ENCODE measurements around the gene PLEKHJ1. TPM values are rescaled to one million over a fixed set of nuclear protein-coding genes. Genes with fewer than 3 reads are reported as not detected.
A peak's percentile ranks its signal among the peaks of the same experiment; 100 is the strongest.

The PLEKHJ1 gene
- total and polyA plus RNA-seq, 9 of the 15 experiments (the other 6 are each of a cell fraction or from before 2014, with no cell fraction given), result 1.5 to 188 (median 63.9) TPM

DNA sequence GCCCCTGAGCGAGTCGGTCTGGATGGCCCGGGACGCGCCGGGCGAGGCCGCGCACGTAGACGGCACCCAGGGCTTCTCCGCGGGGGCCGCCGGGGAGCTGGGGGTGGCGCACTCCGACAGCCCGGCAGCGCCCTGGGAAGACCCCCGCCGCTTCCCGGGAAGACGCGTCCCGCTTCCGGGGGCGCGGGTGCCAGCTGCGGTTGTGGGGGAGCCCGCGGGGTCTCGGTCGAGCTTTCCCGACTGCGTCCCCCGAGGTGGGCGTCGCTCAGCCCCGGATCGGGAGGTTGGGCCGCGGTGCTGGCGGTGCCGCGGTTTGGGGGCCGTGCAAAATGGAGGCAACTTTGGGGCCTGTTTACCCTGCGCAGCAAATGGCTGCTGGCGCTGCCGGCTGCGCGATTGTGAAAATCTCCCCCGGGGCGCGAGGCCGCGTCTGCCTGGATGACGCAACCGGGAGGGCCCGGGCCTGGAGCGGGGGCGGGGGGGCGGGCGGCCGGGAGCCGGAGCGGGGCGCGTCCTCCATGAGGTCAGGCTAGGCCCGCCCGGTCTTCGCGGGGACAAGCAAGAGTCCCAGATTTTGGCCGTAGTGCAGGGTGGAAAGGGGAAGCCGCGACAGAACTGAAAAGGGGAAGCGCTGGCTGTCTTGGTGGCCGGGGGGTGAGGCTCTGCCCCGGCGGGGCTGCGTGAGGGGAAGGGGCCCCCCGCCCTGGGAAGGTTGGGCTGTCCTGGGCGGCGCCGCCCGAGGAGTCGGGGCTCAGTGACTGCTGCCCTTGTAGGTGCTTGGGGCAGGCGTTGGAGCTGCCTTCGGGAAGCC, 34.5 kb upstream of the PLEKHJ1 start (continued):
- TF ChIP-seq, protein P1, sequence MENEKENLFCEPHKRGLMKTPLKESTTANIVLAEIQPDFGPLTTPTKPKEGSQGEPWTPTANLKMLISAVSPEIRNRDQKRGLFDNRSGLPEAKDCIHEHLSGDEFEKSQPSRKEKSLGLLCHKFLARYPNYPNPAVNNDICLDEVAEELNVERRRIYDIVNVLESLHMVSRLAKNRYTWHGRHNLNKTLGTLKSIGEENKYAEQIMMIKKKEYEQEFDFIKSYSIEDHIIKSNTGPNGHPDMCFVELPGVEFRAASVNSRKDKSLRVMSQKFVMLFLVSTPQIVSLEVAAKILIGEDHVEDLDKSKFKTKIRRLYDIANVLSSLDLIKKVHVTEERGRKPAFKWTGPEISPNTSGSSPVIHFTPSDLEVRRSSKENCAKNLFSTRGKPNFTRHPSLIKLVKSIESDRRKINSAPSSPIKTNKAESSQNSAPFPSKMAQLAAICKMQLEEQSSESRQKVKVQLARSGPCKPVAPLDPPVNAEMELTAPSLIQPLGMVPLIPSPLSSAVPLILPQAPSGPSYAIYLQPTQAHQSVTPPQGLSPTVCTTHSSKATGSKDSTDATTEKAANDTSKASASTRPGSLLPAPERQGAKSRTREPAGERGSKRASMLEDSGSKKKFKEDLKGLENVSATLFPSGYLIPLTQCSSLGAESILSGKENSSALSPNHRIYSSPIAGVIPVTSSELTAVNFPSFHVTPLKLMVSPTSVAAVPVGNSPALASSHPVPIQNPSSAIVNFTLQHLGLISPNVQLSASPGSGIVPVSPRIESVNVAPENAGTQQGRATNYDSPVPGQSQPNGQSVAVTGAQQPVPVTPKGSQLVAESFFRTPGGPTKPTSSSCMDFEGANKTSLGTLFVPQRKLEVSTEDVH (IDR thresholded peaks at IDR 0.05; ENCODE audit: low read depth, partially characterized antibody), result no peak
- TF ChIP-seq, protein P2, sequence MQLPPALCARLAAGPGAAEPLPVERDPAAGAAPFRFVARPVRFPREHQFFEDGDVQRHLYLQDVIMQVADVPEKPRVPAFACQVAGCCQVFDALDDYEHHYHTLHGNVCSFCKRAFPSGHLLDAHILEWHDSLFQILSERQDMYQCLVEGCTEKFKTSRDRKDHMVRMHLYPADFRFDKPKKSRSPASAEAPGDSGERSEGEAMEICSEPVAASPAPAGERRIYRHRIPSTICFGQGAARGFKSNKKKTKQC (CRISPR knock-in tag; IDR thresholded peaks at IDR 0.05), result peak; percentile 7
- TF ChIP-seq, protein P3, sequence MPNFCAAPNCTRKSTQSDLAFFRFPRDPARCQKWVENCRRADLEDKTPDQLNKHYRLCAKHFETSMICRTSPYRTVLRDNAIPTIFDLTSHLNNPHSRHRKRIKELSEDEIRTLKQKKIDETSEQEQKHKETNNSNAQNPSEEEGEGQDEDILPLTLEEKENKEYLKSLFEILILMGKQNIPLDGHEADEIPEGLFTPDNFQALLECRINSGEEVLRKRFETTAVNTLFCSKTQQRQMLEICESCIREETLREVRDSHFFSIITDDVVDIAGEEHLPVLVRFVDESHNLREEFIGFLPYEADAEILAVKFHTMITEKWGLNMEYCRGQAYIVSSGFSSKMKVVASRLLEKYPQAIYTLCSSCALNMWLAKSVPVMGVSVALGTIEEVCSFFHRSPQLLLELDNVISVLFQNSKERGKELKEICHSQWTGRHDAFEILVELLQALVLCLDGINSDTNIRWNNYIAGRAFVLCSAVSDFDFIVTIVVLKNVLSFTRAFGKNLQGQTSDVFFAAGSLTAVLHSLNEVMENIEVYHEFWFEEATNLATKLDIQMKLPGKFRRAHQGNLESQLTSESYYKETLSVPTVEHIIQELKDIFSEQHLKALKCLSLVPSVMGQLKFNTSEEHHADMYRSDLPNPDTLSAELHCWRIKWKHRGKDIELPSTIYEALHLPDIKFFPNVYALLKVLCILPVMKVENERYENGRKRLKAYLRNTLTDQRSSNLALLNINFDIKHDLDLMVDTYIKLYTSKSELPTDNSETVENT (CRISPR knock-in tag; IDR thresholded peaks at IDR 0.05), result peak; percentile 33; the same call in 1 of the 2 replicates
- TF ChIP-seq SMAD2 (IDR thresholded peaks at IDR 0.05; ENCODE audit: low read depth, low read length) (no peak), CCNT2 (IDR thresholded peaks at IDR 0.05; ENCODE audit: borderline replicate concordance, extremely low read depth, insufficient read length, low read depth, low read length) (peak; percentile 66), ATF1 (CRISPR knock-in tag; IDR thresholded peaks at IDR 0.05) (0 out of 2 replicates have a peak, but pooled peaks have one; percentile 6), ATF1 (tag; IDR thresholded peaks at IDR 0.05) (no peak), RBFOX2 (IDR thresholded peaks at IDR 0.05; ENCODE audit: low read depth, low read length) (peak; percentile 73), NR2C2 (CRISPR knock-in tag; IDR thresholded peaks at IDR 0.05) (0 out of 2 replicates have a peak, but pooled peaks have one; percentile 14), NR2C2 (tag; IDR thresholded peaks at IDR 0.05) (peak; percentile 37; the same call in 1 of the 2 replicates), ZNF589 (CRISPR knock-in tag; IDR thresholded peaks at IDR 0.05; ENCODE audit: low read depth) (peak; percentile 70; the same call in 1 of the 2 replicates), RBM22 (IDR thresholded peaks at IDR 0.05; ENCODE audit: low read depth, low read length, poor library complexity, severe bottlenecking) (peak; percentile 69), ZNF324 (CRISPR knock-in tag; IDR thresholded peaks at IDR 0.05) (no peak), SAFB (IDR thresholded peaks at IDR 0.05; ENCODE audit: borderline replicate concordance, low read depth, low read length) (0 out of 2 replicates have a peak, but pooled peaks have one; percentile 24), JUND (IDR thresholded peaks at IDR 0.05; ENCODE audit: borderline replicate concordance, low read depth, low read length) (peak; percentile 77), JUND (tag; IDR thresholded peaks at IDR 0.05; ENCODE audit: borderline replicate concordance, low read depth, low read length) (no peak)
- TF ChIP-seq, protein P4, sequence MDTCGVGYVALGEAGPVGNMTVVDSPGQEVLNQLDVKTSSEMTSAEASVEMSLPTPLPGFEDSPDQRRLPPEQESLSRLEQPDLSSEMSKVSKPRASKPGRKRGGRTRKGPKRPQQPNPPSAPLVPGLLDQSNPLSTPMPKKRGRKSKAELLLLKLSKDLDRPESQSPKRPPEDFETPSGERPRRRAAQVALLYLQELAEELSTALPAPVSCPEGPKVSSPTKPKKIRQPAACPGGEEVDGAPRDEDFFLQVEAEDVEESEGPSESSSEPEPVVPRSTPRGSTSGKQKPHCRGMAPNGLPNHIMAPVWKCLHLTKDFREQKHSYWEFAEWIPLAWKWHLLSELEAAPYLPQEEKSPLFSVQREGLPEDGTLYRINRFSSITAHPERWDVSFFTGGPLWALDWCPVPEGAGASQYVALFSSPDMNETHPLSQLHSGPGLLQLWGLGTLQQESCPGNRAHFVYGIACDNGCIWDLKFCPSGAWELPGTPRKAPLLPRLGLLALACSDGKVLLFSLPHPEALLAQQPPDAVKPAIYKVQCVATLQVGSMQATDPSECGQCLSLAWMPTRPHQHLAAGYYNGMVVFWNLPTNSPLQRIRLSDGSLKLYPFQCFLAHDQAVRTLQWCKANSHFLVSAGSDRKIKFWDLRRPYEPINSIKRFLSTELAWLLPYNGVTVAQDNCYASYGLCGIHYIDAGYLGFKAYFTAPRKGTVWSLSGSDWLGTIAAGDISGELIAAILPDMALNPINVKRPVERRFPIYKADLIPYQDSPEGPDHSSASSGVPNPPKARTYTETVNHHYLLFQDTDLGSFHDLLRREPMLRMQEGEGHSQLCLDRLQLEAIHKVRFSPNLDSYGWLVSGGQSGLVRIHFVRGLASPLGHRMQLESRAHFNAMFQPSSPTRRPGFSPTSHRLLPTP (IDR thresholded peaks at IDR 0.05; ENCODE audit: borderline replicate concordance, extremely low read depth, insufficient read length), result no peak

Data from K562 (cell line).